CD1c-positive myeloid dendritic cell (primary cell): ENCODE results near the gene KRTAP10-8.
"Not testable (repeated sequence)": the region's sequence is repeated elsewhere in the genome, so short reads cannot be mapped to it uniquely, and the experiment has no call there.

Experiments
- DNase-seq: peaks from one replicate; pipeline ENCODE4 v3.0.0-alpha.2; 2016; ENCODE audit errors: extremely low spot score

Gene KRTAP10-8

GRCh38 chr21:44579056-44579832 lies 32.6 kb upstream of the KRTAP10-8 start:
- DNase-seq = no peak

GRCh38 chr21:44579833-44580144 lies 32.1 kb upstream of the KRTAP10-8 start:
- no peak for DNase-seq

- DNase-seq = not testable (repeated sequence)
Measured at GRCh38 chr21:44580231-44580821, 31.6 kb upstream of the KRTAP10-8 start, which contains the start of gene KRTAP10-5. Gene KRTAP10-5 (minus strand): TSS chr21:44580604. CDS start chr21:44580578, 26 bp downstream.

- DNase-seq = no peak
Measured at GRCh38 chr21:44581158-44581557, 30.7 kb upstream of the KRTAP10-8 start.

GRCh38 chr21:44582055-44582454 lies 29.8 kb upstream of the KRTAP10-8 start:
- no peak for DNase-seq

GRCh38 chr21:44583089-44583799 lies 28.6 kb upstream of the KRTAP10-8 start:
- DNase-seq = no peak

GRCh38 chr21:44583800-44584147 lies 28.1 kb upstream of the KRTAP10-8 start:
- no peak for DNase-seq

GRCh38 chr21:44585892-44586291 lies 26.0 kb upstream of the KRTAP10-8 start:
- no peak for DNase-seq

GRCh38 chr21:44589094-44589493 lies 22.8 kb upstream of the KRTAP10-8 start:
- DNase-seq = no peak

GRCh38 chr21:44589586-44590305 lies 22.1 kb upstream of the KRTAP10-8 start:
- DNase-seq = no peak

GRCh38 chr21:44590311-44590721 lies 21.6 kb upstream of the KRTAP10-8 start:
- DNase-seq = no peak

- not testable (repeated sequence) for DNase-seq
Measured at GRCh38 chr21:44590897-44591800, 20.7 kb upstream of the KRTAP10-8 start.

GRCh38 chr21:44591801-44592130 lies 20.1 kb upstream of the KRTAP10-8 start:
- not testable (repeated sequence) for DNase-seq

- DNase-seq = no peak
Measured at GRCh38 chr21:44592446-44593311, 19.2 kb upstream of the KRTAP10-8 start, which contains the start of gene KRTAP10-6. Gene KRTAP10-6 (minus strand): TSS chr21:44592505. CDS start chr21:44592484, 21 bp downstream.

- no peak for DNase-seq
Measured at GRCh38 chr21:44593598-44594405, 18.1 kb upstream of the KRTAP10-8 start.

GRCh38 chr21:44594406-44594916 lies 17.4 kb upstream of the KRTAP10-8 start:
- DNase-seq = no peak

GRCh38 chr21:44595524-44595923 lies 16.4 kb upstream of the KRTAP10-8 start:
- no peak for DNase-seq

GRCh38 chr21:44596068-44596725 lies 15.7 kb upstream of the KRTAP10-8 start:
- DNase-seq = no peak

- DNase-seq = no peak
Measured at GRCh38 chr21:44598061-44598460, 13.8 kb upstream of the KRTAP10-8 start.
